ENCODE measurements around the gene CAB39L.

CAB39L gene

GRCh38 chr13:49346460-49346859 lies 97.4 kb downstream of the CAB39L start:
- no peak for DNase-seq (ENCODE audit: low read depth)
- no peak for TF ChIP-seq CTCF (IDR thresholded peaks at IDR 0.05; ENCODE audit: low read length, missing control alignments)

GRCh38 chr13:49343731-49344130 lies 100.1 kb downstream of the CAB39L start:
- TF ChIP-seq CTCF (IDR thresholded peaks at IDR 0.05; ENCODE audit: low read length, missing control alignments) = no peak
- no peak overlapping the region for H3K4me3 ChIP-seq (replicated peaks; ENCODE audit: low read depth, low read length)
- no peak for DNase-seq (ENCODE audit: low read depth)

More at GRCh38 chr13:49346460-49346859, 97.4 kb downstream of the CAB39L start:
- no peak overlapping the region for H3K4me3 ChIP-seq (replicated peaks; ENCODE audit: low read depth, low read length)

- no peak for DNase-seq (ENCODE audit: low read depth)
- no peak for TF ChIP-seq CTCF (IDR thresholded peaks at IDR 0.05; ENCODE audit: low read length, missing control alignments)
Observed at GRCh38 chr13:49343255-49343654, 100.6 kb downstream of the CAB39L start.

GRCh38 chr13:49342454-49342853 lies 101.4 kb downstream of the CAB39L start:
- H3K4me3 ChIP-seq (replicated peaks; ENCODE audit: low read depth, low read length) = no peak overlapping the region
- TF ChIP-seq CTCF (IDR thresholded peaks at IDR 0.05; ENCODE audit: low read length, missing control alignments) = no peak
- DNase-seq (ENCODE audit: low read depth) = no peak

More at GRCh38 chr13:49343255-49343654, 100.6 kb downstream of the CAB39L start:
- no peak overlapping the region for H3K4me3 ChIP-seq (replicated peaks; ENCODE audit: low read depth, low read length)

- no peak for DNase-seq (ENCODE audit: low read depth)
- no peak overlapping the region for H3K4me3 ChIP-seq (replicated peaks; ENCODE audit: low read depth, low read length)
- no peak for TF ChIP-seq CTCF (IDR thresholded peaks at IDR 0.05; ENCODE audit: low read length, missing control alignments)
Observed at GRCh38 chr13:49341941-49342340, 101.9 kb downstream of the CAB39L start.

- no peak overlapping the region for H3K4me3 ChIP-seq (replicated peaks; ENCODE audit: low read depth, low read length)
- no peak for TF ChIP-seq CTCF (IDR thresholded peaks at IDR 0.05; ENCODE audit: low read length, missing control alignments)
- DNase-seq (ENCODE audit: low read depth) = no peak
Observed at GRCh38 chr13:49341517-49341916, 102.3 kb downstream of the CAB39L start.

GRCh38 chr13:49340161-49340560 lies 103.7 kb downstream of the CAB39L start:
- no peak overlapping the region for H3K4me3 ChIP-seq (replicated peaks; ENCODE audit: low read depth, low read length)
- no peak for DNase-seq (ENCODE audit: low read depth)
- TF ChIP-seq CTCF (IDR thresholded peaks at IDR 0.05; ENCODE audit: low read length, missing control alignments) = no peak

All from fibroblast of pulmonary artery (primary cell).